ENCODE results near the gene PAF1.

DNA sequence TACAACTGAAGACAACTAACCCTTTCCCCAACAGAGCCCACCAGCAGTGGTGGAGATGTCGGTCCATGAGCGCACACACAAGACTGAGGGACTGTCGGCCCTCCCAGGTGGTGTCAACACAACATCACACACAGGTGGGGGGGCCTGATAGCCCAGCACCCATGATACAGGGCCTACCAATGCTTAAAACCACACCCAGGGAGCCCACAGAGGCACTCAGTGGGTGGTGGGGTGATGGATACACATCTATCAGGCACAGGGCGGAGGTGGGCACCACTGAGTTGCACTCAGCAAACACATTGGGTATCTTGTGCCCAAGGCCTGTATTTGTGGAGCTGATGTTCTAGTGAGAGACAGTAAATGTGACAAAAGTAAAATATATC, 8.8 kb upstream of the PAF1 start:
- TF ChIP-seq POLR2A (IDR thresholded peaks at IDR 0.05; ENCODE audit: insufficient read depth in 1 of 2, low read depth in 2 of 2, low read length in 2 of 2) (no peak), IRF1 (CRISPR knock-in tag; IDR thresholded peaks at IDR 0.05; ENCODE audit: low read depth) (no peak)

Measured in HepG2 (cell line).